NCI-H2029 treated with DMSO at 0.1 percent for 48 hours (cell line): ENCODE results near the gene COL15A1.

Experiments
- DNase-seq: peaks from one replicate; lab custom pipeline; 2025; lab: John Stamatoyannopoulos, UW

The COL15A1 gene

DNA sequence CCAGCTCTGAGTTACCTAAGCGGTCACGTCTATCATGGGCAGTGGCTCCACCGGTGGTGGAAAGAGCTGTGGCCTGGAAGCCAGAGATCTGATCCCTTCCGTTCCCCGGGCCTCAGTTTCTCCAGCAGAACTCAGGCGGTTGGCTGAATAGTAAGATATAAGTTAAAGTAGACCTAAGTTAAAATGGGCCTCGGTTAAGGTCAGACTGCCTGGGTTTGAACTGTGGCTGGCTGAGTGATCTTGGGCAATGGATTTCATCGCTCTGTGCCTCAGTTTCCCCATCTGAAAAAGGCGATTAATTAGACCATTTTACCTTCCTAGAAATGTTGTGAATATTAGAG lies 997 bp downstream of the COL15A1 start:
- DNase-seq = no peak

DNA sequence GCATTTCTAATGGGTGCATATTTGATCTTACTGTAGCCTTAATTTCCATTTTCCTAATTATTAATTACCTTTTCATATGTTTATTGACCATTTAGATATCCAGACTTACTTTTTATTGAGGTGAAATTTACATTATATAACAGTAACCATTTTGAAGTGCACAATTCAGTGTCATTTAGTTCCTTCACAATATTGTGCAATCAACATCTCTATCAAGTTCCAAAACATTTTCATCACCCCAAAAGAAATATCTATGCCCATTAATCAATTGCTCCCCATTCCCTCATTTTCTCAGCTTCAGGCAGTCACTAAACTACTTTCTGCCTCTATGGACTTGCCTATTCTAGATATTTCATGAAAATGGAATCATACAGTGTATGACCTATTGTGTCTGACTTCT lies 5.9 kb downstream of the COL15A1 start:
- no peak for DNase-seq

DNA sequence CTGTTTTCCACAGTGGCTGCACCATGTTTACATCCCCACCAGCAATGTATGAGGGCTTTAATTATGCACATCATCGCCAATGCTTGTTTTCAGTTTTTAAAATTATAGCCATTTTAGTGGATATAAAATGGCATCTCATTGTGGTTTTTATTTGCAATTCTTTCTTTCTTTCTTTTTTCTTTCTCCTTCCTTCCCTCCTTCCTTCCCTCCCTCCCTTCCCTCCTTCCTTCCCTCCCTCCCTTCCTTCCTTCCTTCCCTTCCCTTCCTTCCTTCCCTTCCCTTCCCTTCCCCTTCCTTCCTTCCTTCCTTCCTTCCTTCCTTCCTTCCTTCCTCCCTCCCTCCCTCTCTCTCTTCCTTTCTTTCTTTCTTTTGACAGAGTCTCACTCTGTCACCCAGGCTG lies 6.6 kb downstream of the COL15A1 start:
- no peak for DNase-seq

DNA sequence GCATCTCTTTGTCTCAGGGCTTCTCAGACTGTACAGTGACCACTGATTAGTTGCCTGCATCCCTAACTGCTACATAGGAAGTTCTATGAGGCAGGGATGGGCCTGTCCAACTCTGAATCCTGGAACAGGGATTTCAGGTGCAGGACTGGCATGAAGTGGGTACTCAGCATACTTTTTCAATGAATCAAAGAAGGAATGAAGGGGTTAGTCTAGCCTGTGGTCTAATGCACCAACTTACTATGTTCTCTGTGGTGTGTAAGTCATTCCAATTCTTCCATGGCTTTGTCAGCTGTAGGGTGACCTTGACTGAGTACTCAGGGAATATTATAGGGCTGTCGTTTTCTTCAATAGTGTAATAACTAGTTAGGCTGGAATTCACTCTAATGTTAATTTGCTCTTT lies 8.3 kb downstream of the COL15A1 start:
- no peak for DNase-seq

DNA sequence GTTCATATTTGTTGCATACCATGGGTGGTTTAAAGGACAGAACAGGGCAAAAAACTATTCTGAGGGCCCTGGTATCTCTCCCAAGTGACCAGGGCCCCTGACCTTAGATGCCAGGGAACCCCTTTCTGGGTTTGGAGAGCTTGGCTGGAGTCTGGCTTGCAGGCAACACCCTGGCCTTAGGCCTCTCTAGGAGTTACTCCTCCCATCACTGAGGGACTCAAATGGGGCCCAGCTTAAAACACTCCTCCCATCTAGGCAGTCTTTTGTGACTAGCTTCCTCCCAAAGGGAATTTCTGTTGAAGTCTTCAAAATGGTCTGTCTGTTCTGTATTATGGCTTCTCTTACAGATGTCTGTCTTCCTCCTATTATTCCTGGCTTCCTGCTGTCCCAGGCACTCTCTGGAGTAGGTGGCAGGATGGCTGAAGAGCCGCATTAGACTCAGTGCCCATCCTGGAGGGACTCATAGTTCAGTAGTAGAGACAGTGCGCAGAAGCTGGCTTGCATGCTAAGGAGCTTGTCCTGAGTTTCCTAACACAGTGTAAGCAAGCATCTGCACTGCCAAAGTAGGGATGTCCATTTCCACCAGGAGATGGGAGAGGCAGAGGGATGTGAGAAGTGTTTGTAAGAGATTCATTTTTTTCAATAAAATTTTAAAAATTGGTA lies 10.0 kb downstream of the COL15A1 start:
- no peak for DNase-seq

DNA sequence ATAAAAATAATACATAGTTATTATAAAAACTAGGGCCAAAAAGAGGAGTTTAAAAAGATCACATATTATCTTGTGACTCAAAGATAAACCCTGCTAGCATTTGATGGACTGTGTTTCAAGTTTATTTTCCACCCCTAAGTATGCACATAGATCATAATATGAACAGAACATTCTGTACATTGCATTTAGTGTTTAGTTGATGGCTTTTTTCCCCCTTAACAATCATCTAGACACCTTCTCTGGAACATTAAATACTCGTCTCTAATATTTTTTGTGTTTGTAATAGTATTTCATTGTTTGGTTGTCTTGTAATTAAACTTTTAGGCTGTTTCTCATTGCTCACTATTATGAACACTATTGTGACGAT lies 10.5 kb downstream of the COL15A1 start:
- DNase-seq = no peak

DNA sequence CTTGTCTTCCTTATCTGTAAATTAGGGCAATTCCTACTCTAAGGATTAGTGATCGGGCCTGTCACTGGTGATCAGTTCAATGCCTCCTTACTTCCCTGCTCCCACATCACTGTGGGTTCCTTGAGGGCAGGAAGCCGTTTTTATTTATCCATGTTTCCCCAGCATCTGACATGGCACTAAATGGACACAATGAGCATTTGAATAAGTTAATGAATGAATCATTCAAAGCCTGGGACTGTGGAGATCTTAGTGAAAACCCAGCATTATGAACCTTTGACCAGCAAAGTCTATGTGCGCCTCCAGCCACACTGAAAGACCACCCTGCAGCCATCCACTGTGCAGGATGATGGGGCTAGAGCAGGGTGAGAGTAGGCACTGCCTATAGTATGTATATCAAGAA lies 11.6 kb downstream of the COL15A1 start:
- DNase-seq = no peak

DNA sequence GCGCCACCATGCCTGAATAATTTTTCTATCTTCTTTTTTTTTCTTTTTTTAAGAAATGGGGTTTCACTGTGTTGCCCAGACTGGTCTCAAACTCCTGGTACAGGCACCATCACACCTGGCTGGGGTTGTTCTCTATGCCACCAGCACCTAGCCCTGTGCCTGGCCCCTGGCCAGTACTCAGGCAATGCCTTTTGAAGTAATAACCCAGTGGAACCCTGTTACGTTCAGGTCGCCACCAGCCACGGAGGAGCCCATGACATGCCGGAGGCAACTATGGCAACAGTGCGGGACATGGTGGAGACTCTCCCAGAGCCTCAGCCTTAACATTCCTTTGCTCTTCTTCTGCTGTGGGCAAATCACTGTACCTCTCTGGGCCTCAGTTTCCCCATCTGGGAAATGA lies 14.1 kb downstream of the COL15A1 start:
- DNase-seq = no peak

DNA sequence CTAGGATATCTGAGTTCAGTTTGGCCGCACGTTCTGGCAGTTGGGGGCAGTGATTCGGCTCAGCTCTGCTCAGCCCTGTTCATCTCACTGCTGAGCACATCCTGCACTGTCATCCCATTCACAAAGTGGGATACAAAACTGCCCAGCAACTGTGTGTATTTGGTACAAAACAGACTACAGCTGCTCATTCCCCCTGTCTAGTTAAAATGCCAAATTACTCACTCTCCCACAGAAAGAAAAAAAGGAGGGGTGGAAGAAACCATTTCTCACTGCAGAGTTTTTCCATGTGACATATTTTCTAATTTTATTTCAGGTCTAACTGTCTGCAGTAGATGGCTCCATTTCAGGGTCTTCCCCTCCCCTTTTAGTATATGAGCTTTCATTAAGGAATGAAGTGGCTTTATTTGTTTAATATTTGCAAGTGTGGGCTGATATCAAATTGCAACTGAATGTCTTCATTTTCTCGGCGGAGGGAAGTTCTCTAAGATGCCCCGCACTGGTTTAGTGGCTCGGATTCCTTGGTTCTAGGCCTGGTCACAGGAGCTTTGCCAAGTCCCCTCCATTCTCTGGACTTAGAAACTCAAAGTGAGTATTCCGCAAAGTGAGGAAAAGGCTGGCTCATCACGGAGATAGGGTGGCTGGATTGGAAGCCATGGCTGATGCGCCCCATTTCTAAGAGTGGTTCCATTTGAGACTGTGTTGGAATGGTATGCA lies 14.7 kb downstream of the COL15A1 start:
- no peak for DNase-seq

DNA sequence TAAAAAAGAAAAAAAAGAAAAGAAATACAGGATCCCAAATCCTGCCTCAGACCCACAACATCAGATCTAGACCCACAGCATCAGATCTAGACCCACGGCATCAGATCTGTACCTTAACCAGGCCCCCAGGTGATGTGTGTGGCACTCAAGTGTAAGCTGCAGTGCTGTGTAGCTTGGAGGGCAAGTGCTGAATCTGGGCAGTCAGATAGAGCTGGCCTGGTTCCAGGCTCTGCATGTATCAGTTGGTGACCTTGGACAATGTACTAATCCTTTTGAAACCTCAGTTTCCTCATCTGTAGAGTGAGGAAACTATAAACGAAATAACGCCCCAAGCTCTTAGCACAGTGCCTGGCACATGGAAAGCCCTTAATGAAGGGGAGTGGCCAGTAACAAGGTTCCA lies 16.7 kb downstream of the COL15A1 start:
- DNase-seq = no peak

DNA sequence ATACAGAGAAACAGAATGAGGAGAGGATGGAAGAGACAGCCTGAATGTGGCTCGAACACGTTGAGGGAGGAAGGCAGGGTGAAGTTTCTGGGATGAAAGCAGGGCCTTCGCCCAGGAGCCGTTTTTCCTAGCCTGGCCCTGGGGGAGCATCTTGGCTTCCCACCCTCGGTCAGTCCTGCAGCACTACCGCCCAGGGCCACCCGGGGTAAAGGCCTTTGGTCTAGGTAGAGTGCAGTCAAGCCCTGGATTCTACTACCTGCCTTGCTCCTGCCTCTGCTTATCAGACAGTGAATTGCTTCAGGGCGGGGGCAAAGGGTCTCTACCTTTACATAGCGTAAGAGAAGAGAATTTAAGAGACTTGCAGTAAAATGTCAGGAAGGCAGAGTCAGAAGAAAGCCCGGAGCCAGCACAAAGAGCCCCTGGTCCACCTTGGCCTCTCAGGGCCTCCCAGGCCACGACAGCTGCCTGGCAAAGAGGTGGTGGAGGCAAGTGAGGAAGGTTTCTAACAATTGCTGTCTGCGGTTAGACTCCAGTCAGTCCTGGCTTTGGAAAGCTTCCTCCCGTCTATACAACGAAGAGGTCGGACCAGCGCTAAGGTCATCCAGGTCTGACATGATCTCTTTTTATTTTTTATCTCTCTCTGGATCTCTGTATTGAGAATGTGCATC lies 17.9 kb downstream of the COL15A1 start:
- no peak for DNase-seq

DNA sequence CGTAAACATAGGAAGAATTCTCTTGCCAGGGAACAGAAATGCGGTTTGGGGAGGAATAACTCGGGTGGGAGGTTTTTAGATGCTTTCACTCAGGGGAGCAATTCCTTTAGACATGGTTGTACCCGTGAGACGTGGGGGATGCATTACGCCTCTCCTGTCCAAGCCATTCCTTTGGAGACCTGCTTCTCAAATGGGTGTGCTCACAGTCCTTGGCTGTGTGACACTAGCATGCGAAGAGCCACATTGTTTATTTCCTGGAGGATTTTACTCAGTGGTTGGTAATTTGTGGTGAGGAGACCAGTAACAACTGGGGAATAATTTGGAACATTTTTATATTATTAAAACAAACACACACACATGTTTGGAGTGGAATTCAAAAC lies 18.5 kb downstream of the COL15A1 start:
- no peak for DNase-seq

DNA sequence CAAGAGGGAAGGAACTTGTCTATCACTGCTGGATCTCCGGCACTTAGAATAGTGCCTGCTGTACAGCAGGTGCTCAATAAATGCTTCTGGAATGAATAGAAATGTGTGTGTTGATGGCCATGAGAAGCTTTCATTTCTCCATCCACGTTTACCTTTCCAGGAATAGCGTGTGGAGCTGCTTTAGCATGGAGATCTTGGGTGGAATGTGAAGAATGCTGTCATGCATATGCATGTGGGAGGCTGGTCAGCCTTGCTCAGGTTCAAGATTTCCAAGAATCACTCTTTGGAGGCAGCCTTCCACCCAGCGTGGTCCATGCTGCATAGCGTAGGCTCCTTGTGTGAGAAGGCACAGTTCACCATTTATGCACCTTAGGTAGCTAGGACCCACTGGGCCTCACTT lies 19.2 kb downstream of the COL15A1 start:
- DNase-seq = no peak

DNA sequence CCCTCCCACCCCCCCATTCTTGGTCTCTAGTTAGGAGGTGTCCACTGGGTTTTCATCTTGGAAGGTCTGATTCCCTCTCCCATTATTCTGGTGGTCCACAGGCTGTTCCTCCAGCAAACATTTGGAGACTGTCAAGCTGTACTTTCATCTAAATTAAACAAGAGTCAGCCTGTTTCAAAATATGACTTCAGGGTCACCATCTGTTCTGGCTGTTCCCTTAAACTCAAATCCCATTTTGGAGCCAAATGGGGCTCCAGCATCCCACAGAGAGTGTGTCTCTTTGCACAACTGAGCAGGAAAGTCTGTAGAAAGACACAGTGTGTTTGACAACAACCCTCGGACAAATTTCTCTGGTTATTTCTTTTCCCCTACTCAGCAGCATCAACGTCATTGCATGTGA lies 20.5 kb downstream of the COL15A1 start:
- no peak for DNase-seq

DNA sequence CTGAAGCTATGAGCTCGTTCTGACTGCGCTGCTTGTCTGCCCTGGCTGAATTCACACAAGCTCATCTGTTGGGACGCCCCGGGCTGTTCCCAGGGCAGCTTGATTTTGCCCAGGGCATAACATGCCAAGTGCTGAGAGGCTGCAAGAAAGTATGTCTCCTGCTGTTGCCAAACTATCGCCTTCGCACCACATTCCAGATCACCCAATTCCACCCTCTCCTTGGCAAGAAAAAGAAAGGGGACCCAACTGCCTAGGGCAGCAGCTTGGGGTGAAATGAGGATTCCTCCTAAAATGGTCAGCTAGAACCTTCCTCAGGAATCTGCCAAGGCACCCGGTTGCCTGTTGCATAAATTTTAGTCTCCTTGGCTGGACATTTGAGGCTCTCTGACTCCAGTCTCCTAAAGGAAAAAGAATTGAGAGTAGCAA lies 21.2 kb downstream of the COL15A1 start:
- DNase-seq = no peak

DNA sequence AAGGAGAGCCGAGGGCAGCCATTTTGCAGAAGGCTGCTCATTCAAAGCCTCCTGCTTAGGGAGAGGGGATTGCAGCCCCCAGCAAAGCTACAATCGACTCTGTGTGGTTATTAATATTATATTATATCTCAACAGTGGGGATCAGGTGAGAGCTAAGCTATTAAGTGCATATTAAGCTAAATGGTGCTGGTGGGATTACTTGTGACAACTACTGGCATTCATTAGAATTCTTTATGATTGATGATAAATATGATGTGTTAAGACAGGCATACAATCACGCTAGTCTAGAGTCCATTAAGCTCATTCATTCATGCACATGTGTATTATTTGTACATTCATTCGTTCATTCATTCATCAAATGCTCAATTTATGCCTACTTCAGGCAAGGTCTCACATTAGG lies 23.0 kb downstream of the COL15A1 start:
- no peak for DNase-seq

DNA sequence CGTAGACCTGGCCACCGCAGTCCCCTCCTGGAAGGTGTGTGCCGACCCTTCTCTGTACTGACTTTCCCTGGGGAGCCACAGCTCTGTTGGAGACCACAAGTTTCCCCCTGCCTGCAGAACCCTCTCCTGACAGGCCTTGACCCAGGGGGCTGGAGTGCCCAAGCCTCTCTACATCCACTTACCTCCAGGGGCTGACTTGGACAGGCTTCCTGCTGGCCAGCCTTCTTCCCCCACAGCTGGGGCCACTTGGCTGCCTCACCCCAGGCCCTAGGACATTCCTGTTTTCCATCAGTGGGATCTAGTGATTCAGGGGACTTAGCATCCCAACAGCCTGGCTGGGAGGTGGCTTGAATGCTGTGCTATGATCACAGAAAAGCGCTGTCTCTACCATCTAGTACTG lies 23.6 kb downstream of the COL15A1 start:
- DNase-seq = no peak

DNA sequence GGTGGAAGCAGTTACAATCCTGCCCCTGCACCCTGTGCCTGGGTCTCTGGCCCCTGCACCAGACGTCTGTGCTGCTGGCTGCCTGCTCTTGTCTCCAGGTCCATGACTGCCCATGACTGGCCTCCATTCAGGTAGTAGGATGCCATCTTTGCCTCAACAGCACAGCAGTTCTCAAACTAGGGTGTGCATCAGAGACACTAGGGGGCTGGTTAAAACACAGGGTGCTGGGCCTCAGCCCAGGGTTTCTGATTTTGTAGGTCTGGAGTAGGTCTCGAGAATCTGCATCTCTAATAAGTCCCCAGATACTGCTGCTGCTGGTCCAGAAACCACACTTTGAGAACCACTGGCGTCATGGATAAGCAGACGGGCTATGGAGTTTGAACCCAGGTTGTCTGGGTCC lies 24.0 kb downstream of the COL15A1 start:
- DNase-seq = no peak

DNA sequence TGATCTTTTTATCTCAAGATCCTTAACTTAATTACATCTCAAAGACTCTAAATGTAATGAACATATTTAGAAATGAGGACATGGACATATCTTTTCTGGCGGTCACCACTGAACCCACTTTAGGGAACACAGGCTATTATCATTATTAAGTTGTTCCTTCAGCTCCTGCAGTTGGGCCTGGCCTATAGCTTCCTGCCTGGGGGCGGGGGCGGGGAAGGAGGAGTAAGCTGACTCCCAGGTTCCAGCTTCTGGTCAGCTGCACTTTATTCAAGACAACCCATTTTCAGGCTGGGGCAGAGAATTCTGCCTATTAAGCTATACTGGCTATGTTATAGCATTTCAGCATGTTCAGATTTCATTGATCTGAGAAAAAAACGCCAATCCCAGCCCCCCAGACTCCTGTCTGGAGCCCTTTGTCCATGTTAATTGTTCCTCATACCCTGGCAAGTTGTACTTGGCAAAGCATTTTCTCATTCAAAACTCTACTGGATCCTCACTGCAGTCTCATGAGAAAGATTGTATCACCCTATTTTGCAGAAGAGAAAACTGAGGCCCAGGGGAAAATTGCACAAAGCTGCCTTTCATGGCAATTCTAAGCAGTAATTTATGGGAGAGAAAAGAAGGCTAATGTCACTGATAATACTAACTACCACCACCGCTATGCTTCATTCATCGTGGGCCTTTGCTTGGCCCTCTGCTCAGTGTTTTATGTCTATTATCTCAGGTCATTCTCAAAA lies 25.1 kb downstream of the COL15A1 start:
- DNase-seq = no peak

DNA sequence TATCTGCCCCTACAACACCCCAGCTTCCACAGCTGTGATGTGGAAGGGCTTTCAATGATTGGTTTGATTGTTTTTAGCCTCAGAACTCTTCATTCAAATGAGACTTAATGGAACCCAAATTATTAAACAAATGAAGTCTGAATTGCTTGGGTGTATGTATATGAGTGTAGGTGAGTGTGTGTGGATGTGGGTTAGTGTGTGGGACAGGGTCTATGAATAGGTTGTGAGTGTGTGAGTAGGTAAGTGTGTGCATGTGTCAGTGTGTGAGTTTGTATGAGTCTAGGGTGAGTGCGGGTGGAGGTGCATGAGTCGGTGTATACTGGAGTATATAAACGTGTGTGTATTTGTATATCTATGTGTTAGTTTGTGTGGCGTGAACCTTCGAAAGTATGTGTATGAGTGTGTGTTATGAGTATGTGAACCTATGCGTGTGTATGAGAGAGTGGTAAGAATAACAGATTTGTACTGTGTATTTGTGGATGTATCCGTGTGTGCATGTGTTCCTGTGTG lies 26.9 kb downstream of the COL15A1 start:
- DNase-seq = no peak

DNA sequence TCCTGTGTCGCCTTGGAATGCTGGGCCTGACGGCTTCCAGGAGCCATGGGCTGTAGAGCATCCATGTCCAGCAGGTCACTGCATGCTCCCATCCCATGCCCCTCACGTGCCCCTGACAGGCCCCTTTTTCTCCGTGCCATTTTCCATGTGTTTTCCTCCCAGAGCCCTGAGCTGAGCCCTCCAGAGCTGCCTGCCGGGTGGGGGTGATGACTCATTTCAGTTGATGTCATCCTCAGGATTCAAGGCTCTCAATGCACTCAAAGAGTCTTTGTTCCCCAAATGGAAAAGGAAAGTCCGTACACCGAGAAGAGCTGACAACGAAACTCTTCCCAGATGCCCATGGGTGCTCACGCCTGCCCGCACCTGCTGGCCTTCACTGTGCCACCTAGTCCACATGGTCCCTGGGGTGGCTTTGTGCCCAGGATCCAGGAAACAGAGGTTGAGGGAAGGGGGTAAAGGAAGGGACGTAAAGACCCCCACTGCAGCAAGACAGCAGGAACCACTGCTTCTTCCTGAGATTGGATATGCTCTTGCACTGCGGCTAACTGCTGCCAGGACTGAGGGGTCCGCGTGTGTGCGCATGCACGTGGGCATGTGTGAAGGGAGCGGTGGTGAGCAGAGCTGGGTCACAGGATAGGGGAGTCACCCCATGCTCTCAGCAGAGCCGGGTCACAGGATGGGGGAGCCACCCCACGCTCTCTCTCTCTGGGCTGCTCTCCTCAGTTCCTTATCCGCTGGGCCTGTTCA lies 27.6 kb downstream of the COL15A1 start:
- no peak for DNase-seq

DNA sequence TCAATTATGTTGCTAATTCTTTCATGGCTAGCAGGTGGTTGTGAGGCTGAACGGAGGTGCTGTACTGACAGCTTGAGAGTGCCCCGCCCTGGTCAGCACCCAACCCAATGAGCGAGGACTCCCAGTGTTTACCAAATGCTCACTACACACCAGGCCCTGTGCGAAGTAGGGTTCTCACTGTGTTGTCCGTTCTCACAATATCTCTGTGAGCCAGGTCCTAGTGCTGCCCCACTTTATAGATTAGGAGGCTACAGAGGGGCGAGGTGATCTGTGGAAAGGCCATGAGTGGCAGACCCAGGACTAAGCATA lies 28.2 kb downstream of the COL15A1 start:
- DNase-seq = no peak
